Neural cell (in vitro differentiated cells): ENCODE results near the gene CORO2A. TPM values are rescaled to one million over a fixed set of nuclear protein-coding genes. Genes with fewer than 3 reads are reported as not detected.

Experiments used
- H2AFZ ChIP-seq: fragments of 200-600, 300-800 bp; sonication (generic), shearing (Covaris generic); 2 replicates; pipeline ENCODE4 v1.6.0; 2014; ENCODE audit warnings: low read depth, mild to moderate bottlenecking, antibody characterized with exemption, low read length, moderate library complexity
- H3F3A ChIP-seq: fragments of 200-600 bp; shearing (Covaris generic); 2 replicates; pipeline ENCODE4 v1.6.1; 2016; ENCODE audit warnings: mild to moderate bottlenecking, moderate library complexity, mixed read lengths, antibody characterized with exemption, low read length; ENCODE audit not compliant: insufficient read depth, poor library complexity, severe bottlenecking
- H3K27ac ChIP-seq: fragments of 200-600, 300-800 bp; sonication (generic), shearing (Covaris generic); 2 replicates; pipeline ENCODE4 v1.5.1; 2014; ENCODE audit warnings: mild to moderate bottlenecking, low read length, moderate library complexity
- H3K27me3 ChIP-seq: fragments of 300-800, 200-600 bp; sonication (generic), shearing (Covaris generic); 2 replicates; pipeline ENCODE4 v1.6.0; 2014; ENCODE audit warnings: mild to moderate bottlenecking, low read depth, low read length, moderate library complexity; ENCODE audit not compliant: insufficient read depth
- H3K36me3 ChIP-seq: fragments of 300-800, 200-600 bp; sonication (generic), shearing (Covaris generic); 2 replicates; pipeline ENCODE4 v1.5.1; 2014; ENCODE audit warnings: mild to moderate bottlenecking, antibody characterized with exemption, low read length, moderate library complexity; ENCODE audit not compliant: insufficient read depth
- H3K4me2 ChIP-seq: fragments of 300-800, 200-600 bp; sonication (generic), shearing (Covaris generic); 2 replicates; pipeline ENCODE4 v1.6.0; 2014; ENCODE audit warnings: mild to moderate bottlenecking, low read length
- H3K4me3 ChIP-seq: fragments of 300-800, 200-600 bp; sonication (generic), shearing (Covaris generic); 2 replicates; pipeline ENCODE4 v1.5.1; 2014; ENCODE audit warnings: mild to moderate bottlenecking, low read length, moderate library complexity
- H3K79me2 ChIP-seq: fragments of 200-600 bp; shearing (Covaris generic); replicated peaks from 2 replicates; pipeline ENCODE4 v1.6.0; 2014; ENCODE audit warnings: mild to moderate bottlenecking, low read length, moderate library complexity; ENCODE audit not compliant: insufficient read depth
- H3K9ac ChIP-seq: fragments of 300-800, 200-600 bp; sonication (generic), shearing (Covaris generic); 2 replicates; pipeline ENCODE4 v1.6.1; 2016; ENCODE audit warnings: mild to moderate bottlenecking, low read length, mixed read lengths
- H3K9me2 ChIP-seq: fragments of 200-600 bp; shearing (Covaris generic); 2 replicates; pipeline ENCODE4 v1.6.1; 2016; ENCODE audit warnings: mild to moderate bottlenecking, low read length, mixed read lengths; ENCODE audit not compliant: insufficient read depth
- H3K9me3 ChIP-seq: fragments of 200-600, 300-800 bp; sonication (generic), shearing (Covaris generic); 2 replicates; pipeline ENCODE4 v1.6.1; 2016; ENCODE audit warnings: mild to moderate bottlenecking, mixed run types, low read length, moderate library complexity, mixed read lengths
- H4K20me1 ChIP-seq: fragments of 200-600 bp; shearing (Covaris generic); 2 replicates; pipeline ENCODE4 v1.6.1; 2016; ENCODE audit warnings: mild to moderate bottlenecking, mixed run types; ENCODE audit not compliant: insufficient read depth
- EP300 ChIP-seq: fragments of 450-650 bp; conservative IDR thresholded peaks from 2 replicates; pipeline ENCODE4 v1.6.1; 2014; ENCODE audit warnings: antibody characterized with exemption, mild to moderate bottlenecking, moderate library complexity; ENCODE audit not compliant: poor library complexity, severe bottlenecking
- EZH2 ChIP-seq: fragments of 200-600, 300-800 bp; shearing (Covaris generic), sonication (generic); IDR thresholded peaks from 2 replicates; pipeline ENCODE4 v1.6.1; 2014; ENCODE audit warnings: antibody characterized with exemption, low read length, borderline replicate concordance, mild to moderate bottlenecking; ENCODE audit not compliant: insufficient read depth, poor library complexity, severe bottlenecking
- MXI1 ChIP-seq: fragments of 450-650 bp; conservative IDR thresholded peaks from 2 replicates; pipeline ENCODE4 v1.6.1; 2014; ENCODE audit warnings: antibody characterized with exemption, mild to moderate bottlenecking; ENCODE audit not compliant: poor library complexity, severe bottlenecking
- POLR2AphosphoS5 ChIP-seq: IDR thresholded peaks from 2 replicates; pipeline ENCODE4 v1.6.1; 2012
- RAD21 ChIP-seq: fragments of 450-650 bp; conservative IDR thresholded peaks from 2 replicates; pipeline ENCODE4 v1.6.1; 2014; ENCODE audit warnings: antibody characterized with exemption, mild to moderate bottlenecking, moderate library complexity
- SMC3 ChIP-seq: fragments of 450-650 bp; conservative IDR thresholded peaks from 2 replicates; pipeline ENCODE4 v1.6.1; 2014; ENCODE audit warnings: antibody characterized with exemption, mild to moderate bottlenecking, moderate library complexity; ENCODE audit not compliant: poor library complexity
- TAF1 ChIP-seq: IDR thresholded peaks from 2 replicates; pipeline ENCODE4 v1.6.1; 2012; ENCODE audit warnings: low read depth
- polyA plus RNA-seq: library from polyadenylated mRNA; depleted of rRNA; stranded (reverse); fragments of >200 nt; gene quantifications from 2 replicates; pipeline ENCODE4 v1.2.3, GENCODE V29; 2014
- TF ChIP-seq, protein P1 (sequence below): fragments of 450-650 bp; IDR thresholded peaks from 2 replicates; pipeline ENCODE4 v1.5.1; 2014; ENCODE audit warnings: antibody characterized with exemption, mild to moderate bottlenecking, moderate library complexity; ENCODE audit not compliant: poor library complexity, severe bottlenecking
- TF ChIP-seq, protein P2 (sequence below): IDR thresholded peaks from 2 replicates; pipeline ENCODE4 v1.6.1; 2012; ENCODE audit warnings: borderline replicate concordance

The CORO2A gene
- polyA plus RNA-seq, 1 donor from 2014 or later = 1.9 TPM

DNA sequence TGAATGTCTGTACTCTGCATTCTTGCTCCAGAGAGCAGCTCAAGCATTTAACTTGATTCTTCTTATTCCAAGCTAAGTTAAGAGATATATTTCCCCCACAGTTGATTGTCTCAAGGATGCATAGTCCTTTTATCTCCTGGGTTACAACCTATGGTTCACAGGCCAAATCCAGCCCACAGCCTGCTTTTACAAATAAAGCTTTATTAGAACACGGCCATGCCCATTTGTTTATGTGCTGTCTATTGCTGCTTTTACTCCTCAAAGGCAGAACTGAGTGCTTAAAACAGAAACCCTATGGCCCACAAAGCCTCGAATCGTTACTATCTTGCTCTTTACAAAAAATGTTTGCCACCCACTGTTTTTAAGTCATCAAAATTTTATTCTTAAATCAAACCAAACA lies 37.2 kb upstream of the CORO2A start:
- no peaks in the 10 kb centered on the region for H3F3A ChIP-seq
- H3K79me2 ChIP-seq = no peaks in the 10 kb centered on the region
- no peak overlapping the region for H3K4me2 ChIP-seq
- H3K36me3 ChIP-seq = no peaks in the 10 kb centered on the region
- H3K9me3 ChIP-seq = no peaks in the 10 kb centered on the region
- H3K9me2 ChIP-seq = no peaks in the 10 kb centered on the region
- H2AFZ ChIP-seq = no peak overlapping the region
- H3K27me3 ChIP-seq = no peaks in the 10 kb centered on the region
- H3K4me3 ChIP-seq = no peak overlapping the region
- no peak overlapping the region for H3K27ac ChIP-seq
- no peak overlapping the region for H3K9ac ChIP-seq
- no peak for TF ChIP-seq EZH2
- TF ChIP-seq MXI1 = no peak
- TF ChIP-seq EP300 = no peak
- no peak for TF ChIP-seq SMC3
- no peak for TF ChIP-seq POLR2AphosphoS5
- TF ChIP-seq RAD21 = no peak
- TF ChIP-seq, protein P1, sequence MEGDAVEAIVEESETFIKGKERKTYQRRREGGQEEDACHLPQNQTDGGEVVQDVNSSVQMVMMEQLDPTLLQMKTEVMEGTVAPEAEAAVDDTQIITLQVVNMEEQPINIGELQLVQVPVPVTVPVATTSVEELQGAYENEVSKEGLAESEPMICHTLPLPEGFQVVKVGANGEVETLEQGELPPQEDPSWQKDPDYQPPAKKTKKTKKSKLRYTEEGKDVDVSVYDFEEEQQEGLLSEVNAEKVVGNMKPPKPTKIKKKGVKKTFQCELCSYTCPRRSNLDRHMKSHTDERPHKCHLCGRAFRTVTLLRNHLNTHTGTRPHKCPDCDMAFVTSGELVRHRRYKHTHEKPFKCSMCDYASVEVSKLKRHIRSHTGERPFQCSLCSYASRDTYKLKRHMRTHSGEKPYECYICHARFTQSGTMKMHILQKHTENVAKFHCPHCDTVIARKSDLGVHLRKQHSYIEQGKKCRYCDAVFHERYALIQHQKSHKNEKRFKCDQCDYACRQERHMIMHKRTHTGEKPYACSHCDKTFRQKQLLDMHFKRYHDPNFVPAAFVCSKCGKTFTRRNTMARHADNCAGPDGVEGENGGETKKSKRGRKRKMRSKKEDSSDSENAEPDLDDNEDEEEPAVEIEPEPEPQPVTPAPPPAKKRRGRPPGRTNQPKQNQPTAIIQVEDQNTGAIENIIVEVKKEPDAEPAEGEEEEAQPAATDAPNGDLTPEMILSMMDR = no peak
- TF ChIP-seq, protein P2, sequence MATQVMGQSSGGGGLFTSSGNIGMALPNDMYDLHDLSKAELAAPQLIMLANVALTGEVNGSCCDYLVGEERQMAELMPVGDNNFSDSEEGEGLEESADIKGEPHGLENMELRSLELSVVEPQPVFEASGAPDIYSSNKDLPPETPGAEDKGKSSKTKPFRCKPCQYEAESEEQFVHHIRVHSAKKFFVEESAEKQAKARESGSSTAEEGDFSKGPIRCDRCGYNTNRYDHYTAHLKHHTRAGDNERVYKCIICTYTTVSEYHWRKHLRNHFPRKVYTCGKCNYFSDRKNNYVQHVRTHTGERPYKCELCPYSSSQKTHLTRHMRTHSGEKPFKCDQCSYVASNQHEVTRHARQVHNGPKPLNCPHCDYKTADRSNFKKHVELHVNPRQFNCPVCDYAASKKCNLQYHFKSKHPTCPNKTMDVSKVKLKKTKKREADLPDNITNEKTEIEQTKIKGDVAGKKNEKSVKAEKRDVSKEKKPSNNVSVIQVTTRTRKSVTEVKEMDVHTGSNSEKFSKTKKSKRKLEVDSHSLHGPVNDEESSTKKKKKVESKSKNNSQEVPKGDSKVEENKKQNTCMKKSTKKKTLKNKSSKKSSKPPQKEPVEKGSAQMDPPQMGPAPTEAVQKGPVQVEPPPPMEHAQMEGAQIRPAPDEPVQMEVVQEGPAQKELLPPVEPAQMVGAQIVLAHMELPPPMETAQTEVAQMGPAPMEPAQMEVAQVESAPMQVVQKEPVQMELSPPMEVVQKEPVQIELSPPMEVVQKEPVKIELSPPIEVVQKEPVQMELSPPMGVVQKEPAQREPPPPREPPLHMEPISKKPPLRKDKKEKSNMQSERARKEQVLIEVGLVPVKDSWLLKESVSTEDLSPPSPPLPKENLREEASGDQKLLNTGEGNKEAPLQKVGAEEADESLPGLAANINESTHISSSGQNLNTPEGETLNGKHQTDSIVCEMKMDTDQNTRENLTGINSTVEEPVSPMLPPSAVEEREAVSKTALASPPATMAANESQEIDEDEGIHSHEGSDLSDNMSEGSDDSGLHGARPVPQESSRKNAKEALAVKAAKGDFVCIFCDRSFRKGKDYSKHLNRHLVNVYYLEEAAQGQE = no peak
- no peak for TF ChIP-seq TAF1
- H4K20me1 ChIP-seq = no peaks in the 10 kb centered on the region

- H3K9ac ChIP-seq = no peak overlapping the region
- H4K20me1 ChIP-seq = no peaks in the 10 kb centered on the region
- H3K36me3 ChIP-seq = no peaks in the 10 kb centered on the region
- no peaks in the 10 kb centered on the region for H3F3A ChIP-seq
- H3K27ac ChIP-seq = no peak overlapping the region
- no peak overlapping the region for H2AFZ ChIP-seq
- no peak overlapping the region for H3K4me3 ChIP-seq
- TF ChIP-seq, protein P2 = no peak
- TF ChIP-seq SMC3 = no peak
- no peak for TF ChIP-seq POLR2AphosphoS5
- no peak for TF ChIP-seq EP300
- TF ChIP-seq EZH2 = no peak
- TF ChIP-seq RAD21 = no peak
- no peak for TF ChIP-seq MXI1
- no peak for TF ChIP-seq TAF1
- TF ChIP-seq, protein P1 = no peak
- no peaks in the 10 kb centered on the region for H3K9me3 ChIP-seq
- no peaks in the 10 kb centered on the region for H3K79me2 ChIP-seq
- H3K9me2 ChIP-seq = no peaks in the 10 kb centered on the region
- no peaks in the 10 kb centered on the region for H3K27me3 ChIP-seq
- no peak overlapping the region for H3K4me2 ChIP-seq
Observed at GRCh38 chr9:98229090-98229395, 36.6 kb upstream of the CORO2A start.
